DMS 273 (cell line): Measurements from ENCODE around the gene AGAP6.
"Not testable (repeated sequence)": the region's sequence is repeated elsewhere in the genome, so short reads cannot be mapped to it uniquely, and the experiment has no call there.

Experiments used
- DNase-seq: peaks from one replicate; lab custom pipeline; 2025; ENCODE audit not compliant: unreplicated experiment; lab: John Stamatoyannopoulos, UW

Gene AGAP6

DNA sequence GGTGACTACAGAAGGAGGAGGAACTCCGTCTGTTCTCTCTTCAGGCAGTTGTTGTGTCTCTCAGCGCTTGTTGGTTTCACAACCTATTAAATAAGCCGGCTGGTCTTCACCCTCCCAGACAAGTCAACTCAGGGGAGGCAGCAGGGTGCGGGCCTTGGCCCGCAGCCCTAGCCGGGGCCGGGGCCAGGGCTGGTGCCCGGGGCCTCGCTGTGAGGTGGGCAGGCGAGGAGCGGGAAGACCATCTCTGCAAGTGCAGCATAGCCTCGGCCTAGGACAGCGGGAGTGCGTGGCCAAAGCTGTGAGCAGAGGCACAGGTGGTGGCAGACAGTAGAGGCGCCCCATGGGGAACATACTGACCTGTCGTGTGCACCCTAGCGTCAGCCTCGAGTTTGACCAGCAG is at the start of gene AGAP6:
TSS of gene AGAP6 (plus strand) at position 31 of the 400 bp plus-strand sequence. CDS start at position 341, 310 bp downstream.
- DNase-seq, result not testable (repeated sequence)

DNA sequence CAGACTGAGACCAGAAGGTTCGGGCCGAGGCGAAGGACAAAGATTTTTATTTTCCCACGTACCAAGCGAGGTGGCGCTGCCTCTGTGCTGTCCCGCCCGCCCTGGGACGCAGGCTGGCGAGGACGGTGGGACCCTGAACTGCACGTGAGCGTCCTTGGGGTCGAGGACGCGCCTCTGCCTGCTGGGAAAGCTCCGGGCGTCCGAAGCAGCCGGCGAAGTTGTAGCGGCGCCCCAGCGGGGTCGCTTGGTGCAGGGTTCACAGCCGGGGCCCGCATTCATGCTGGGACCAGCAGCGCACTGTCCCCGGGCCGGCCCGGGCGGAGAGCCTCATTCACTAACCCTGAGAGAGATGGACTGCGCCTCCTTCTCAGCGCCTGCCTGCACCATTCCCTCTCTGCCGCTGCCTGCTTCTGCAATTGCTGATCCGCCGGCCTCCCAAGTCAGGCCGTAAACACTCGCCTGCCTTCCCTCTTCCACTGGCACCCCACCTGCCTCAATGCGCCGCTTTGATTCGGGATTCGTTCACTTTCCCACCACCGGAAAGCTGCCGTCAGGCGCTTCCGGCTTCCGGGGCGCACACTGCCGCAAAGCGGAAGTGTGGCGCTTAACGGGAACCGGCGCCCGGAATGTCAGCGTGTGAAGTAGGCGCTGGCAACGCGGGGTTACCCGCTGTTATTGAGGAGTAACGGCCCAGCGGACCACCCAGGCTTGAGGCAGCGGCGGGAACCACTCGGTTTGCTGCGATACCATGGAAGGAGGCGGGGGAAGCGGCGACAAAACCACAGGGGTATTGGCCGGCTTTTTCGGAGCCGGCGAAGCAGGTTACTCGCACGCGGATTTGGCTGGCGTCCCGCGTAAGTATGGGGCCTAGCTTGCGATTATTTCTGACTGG is 46.5 kb upstream of the AGAP6 start, which contains the start of the genes PARG and TIMM23B:
TSS of gene PARG (minus strand) at position 581 of the 892 bp plus-strand sequence. CDS start at position 279, 302 bp downstream.
TSS of gene TIMM23B (plus strand) at position 607 of the 892 bp plus-strand sequence. CDS start at position 749, 142 bp downstream.
- peak; percentile 91 for DNase-seq

- DNase-seq, result peak; percentile 19
These were observed 45.9 kb upstream of the AGAP6 start for GRCh38 chr10:49942339-49942705.

GRCh38 chr10:49943607-49944006 is 44.6 kb upstream of the AGAP6 start:
- not testable (repeated sequence) for DNase-seq

- not testable (repeated sequence) for DNase-seq
These were observed 40.1 kb upstream of the AGAP6 start for GRCh38 chr10:49948142-49948541.

- DNase-seq, result not testable (repeated sequence)
These were observed 39.5 kb upstream of the AGAP6 start for GRCh38 chr10:49948737-49949136.

GRCh38 chr10:49952006-49952405 is 36.2 kb upstream of the AGAP6 start:
- DNase-seq, result not testable (repeated sequence)

DNA sequence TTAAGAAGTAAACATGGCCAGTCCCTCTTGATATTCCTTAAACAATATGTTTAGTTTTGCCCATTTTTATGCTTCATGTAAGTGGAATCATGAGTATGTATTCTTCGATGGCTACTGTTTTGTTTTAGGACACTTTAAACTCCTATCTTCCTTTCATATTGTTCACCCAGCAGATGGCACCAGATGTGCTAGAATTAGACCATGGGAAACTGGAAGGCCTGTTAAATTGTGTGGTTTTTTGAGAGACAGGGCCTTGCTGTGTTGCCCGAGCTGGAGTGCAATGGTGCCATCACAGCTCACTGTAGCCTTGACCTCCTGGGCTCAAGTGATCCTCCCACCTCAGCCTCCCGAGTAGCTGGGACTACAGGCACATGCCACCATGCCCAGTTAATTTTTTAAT is 35.1 kb upstream of the AGAP6 start:
- DNase-seq, result peak; percentile 41

DNA sequence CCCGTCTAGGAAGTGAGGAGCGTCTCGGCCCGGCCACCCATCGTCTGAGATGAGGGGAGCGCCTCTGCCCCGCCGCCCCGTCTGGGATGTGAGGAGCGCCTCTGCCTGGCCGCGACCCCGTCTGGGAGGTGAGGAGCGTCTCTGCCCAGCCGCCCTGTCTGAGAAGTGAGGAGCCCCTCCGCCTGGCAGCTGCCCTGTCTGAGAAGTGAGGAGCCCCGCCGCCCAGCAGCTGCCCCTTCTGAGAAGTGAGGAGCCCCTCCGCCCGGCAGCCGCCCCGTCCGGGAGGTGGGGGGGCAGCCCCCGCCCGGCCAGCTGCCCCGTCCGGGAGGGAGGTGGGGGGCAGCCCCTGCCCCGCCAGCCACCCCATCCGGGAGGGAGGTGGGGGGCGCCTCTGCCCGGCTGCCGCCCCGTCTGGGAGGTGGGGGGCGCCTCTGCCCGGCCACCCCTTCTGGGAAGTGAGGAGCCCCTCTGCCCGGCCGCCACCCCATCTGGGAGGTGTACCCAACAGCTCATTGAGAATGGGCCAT is 17.8 kb upstream of the AGAP6 start:
- DNase-seq, result not testable (repeated sequence)

DNA sequence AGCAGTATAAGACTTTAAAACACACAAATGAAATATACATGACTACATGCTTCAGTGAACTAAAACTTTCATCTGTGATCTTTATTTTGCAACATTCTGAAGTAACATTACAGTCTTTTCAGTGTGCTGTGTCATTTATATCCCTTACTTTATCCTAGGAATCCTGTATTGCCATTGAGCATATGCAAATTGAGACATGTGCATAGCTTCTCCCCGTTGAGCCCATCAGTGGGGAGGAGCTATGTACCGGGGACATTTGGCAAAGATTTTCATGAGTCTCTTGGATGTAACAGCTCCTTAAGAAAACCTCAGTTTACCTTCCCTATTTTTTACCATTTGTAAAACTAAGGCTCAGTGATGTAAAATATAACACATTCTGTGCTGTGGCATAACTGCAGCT is 16.7 kb upstream of the AGAP6 start:
- DNase-seq, result not testable (repeated sequence)

- DNase-seq, result not testable (repeated sequence)
These were observed 16.1 kb upstream of the AGAP6 start for GRCh38 chr10:49972094-49972493.

GRCh38 chr10:49977756-49978155 is 10.4 kb upstream of the AGAP6 start:
- not testable (repeated sequence) for DNase-seq

- not testable (repeated sequence) for DNase-seq
These were observed 999 bp upstream of the AGAP6 start for GRCh38 chr10:49987207-49987606.

- not testable (repeated sequence) for DNase-seq
These were observed 7.1 kb downstream of the AGAP6 start for GRCh38 chr10:49995321-49995720.

DNA sequence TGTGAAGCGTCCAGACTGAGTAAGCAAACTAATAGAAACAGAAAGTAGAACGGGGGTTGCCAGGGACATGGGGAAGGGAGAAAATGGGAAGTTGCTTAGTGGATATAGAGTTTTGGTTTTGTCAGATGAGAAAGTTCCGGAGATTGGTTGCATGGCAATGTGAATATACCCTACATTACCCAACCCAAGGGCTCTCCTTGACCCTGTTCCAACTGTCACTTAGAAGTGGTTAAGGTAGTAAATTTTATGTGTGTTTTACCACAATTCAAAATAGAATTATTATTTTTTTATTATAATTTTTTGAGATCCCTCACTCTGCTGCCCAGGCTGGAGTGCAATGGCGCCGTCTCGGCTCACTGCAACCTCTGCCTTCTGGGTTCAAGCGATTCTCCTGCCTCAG is 25.8 kb downstream of the AGAP6 start:
- not testable (repeated sequence) for DNase-seq

GRCh38 chr10:50015596-50016220 is 27.5 kb downstream of the AGAP6 start:
- DNase-seq, result not testable (repeated sequence)

DNA sequence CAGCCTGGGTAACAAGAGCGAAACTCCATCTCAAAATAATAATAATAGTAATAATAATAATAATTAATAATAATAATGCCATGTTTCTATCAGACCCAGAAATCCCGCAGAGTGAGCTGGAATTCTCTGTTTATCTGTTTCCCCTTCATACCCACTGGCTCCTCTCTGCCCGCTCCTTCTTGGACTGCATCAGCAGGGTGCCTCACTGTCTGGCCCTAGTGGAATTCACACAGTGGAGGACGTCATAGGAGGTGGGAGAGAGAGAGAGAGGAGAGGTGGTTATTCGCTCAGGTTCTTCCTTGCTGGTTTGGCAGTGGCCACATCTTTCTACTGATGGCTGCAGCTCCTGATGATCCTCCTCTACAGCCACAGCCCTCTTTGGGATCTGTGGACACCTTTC is 28.7 kb downstream of the AGAP6 start:
- not testable (repeated sequence) for DNase-seq

- not testable (repeated sequence) for DNase-seq
These were observed 29.4 kb downstream of the AGAP6 start for GRCh38 chr10:50017646-50018045.

DNA sequence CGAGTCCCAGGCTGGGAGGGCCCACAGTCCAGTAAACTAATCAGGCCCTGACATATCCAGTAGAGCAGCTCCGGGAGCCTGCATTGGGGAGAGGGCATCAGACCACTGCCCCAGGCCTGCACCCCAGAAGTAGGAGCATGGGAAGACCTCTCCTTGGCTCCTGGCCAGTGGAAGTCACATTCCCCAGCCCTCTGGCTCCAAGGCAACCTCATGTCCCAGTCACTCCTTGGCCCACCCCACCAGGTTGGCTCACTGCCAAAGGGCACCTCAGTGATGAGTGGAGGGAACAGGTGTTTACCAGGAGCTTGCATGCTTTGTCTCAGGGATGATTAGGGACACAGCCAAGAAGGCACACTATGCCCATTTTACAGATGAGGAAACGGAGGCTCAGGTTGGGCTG is 31.1 kb downstream of the AGAP6 start:
- DNase-seq, result peak; percentile 7

DNA sequence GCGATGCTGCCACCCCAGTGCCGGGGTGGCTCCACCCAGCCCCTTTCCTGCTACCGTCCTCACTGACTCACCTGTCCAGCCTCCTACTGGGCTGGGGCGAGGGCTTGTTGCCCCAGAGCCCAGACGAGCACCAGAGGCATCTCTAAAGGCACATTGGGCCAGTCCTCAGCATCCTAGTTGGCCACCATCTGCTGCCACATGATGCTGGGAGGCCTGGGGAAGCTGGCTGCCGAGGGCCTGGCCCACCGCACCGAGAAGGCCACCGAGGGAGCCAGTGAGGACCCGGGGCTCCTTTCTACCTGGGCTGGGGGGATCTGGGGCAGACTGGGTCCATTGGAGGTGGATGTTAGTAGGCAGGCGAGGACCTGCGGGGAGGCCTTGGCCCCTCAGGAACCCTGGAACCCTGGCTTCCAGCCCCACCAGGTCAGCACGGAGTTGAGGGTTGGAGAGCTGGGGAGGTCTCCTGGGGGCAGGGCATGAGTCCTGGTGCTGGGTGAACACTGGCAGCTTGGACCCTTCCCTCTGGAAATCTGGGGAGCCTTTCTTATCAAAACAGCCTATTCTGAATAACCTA is 32.3 kb downstream of the AGAP6 start:
- DNase-seq, result not testable (repeated sequence)

DNA sequence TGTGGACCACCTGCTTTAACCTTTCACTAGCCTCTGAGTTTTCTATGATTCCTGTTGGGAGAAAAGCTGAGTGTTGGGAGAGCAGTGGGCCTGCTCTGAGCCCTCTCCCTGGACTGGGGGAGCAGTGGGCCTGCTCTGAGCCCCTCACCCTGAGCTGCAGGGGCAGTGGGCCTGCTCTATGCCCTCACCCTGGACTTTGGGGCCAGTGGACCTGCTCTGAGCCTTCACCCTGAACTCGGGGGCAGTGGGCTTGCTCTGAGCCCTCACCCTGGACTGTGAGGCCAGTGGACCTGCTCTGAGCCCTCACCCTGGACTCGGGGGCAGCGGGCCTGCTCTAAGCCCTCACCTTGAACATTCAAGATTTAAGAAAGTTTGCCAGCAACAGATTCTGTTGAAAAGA is 33.4 kb downstream of the AGAP6 start:
- no peak for DNase-seq
